GM19455 (cell line): ENCODE data around the gene LPIN1.
A peak's percentile ranks its signal among the peaks of the same experiment; 100 is the strongest.

Experiments used
- ATAC-seq: cut with Tn5 transposase; IDR thresholded peaks from one replicate; pipeline ENCODE4 v1.9.1; 2021; ENCODE audit not compliant: unreplicated experiment

Gene LPIN1

GRCh38 chr2:11746376-11746806 is at the start of gene LPIN1:
TSS of gene LPIN1 (plus strand) at chr2:11746632. CDS start at chr2:11765542, 18,910 bp downstream.
- ATAC-seq = peak; percentile 57

DNA sequence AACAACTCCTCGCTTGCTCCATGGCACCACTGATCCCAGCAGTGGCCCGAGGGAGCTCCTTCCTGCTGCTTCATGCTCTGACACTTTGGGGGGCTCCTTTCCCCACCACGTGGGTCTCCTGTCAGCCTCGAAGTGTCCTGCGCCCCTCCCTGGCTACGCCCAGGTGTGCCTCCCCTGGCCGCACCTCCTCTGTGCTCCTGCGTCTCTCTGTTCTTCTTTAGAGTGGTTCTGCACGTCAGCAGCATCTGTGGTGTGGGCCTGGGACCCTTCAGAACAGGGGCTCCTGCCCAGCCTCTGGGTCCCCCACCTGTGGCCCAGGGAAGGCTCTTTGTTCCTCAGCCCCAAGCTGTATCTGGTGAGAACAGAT is 49.7 kb upstream of the LPIN1 start:
- ATAC-seq = no peak

GRCh38 chr2:11697103-11697871 is 49.1 kb upstream of the LPIN1 start:
- no peak for ATAC-seq

DNA sequence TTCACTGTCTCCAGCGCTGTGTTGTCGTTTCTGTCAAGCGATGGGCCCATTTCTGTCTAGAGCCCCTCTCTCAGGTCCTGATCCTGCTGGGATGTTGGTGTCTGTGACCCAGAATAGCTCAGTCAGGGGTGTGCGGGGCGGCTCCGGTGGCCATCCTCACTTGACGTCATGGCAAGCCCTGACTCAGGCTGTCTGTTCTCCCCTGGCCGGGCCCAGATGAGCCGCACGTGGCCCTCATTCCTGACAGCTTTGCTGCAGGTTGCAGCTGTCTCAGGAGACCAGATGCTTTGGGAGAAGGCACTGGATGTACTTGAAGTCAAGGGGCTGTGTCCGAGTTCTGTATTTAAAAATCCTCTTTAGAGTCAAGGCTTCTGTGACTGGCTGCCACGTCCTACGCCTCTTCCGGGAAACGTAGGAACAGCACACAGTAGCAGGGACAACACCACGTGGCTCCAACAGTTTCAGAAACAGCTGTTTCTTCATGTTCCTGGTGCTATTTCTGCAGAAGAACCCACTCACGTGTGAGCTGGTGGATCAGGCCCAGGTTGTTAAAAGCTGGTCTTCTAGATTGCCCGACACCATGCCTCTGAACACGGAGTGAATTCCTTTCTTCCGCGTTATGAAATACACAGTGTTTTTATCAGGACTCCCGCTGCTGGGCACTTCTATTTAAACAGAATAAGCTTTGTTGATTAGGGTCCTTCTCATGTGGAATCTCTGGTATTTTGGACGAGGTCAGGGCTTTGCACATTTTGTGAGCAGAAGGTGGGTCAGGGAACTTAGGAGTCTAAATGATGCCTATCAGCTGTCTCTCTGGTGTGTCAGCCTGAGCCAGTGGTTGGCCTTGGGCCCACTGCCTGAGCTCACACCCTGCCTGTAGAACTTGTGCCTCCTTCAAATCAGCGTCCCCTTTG is 48.2 kb upstream of the LPIN1 start:
- no peak for ATAC-seq

- ATAC-seq = no peak
Measured at GRCh38 chr2:11699686-11700670, 46.5 kb upstream of the LPIN1 start.

DNA sequence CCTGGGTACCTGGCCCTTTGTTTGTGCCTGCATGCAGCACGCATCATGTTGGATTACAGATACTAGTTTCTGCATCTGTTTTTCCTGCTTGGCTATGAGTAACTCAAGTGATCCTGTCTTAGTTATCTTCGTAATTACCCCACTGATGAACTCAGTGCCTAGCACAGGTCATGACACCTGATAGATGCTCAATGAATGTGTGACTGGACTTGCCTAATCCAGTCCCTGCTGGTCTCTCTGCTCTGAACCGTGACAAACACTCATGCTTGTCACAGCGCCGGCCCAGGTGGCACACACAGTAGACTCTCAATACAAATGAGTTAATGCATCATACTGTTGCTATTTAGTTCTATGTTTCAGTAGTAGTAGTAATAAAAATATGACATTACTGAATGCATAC is 45.2 kb upstream of the LPIN1 start:
- ATAC-seq = no peak

GRCh38 chr2:11701751-11702301 is 44.6 kb upstream of the LPIN1 start:
- ATAC-seq = no peak

DNA sequence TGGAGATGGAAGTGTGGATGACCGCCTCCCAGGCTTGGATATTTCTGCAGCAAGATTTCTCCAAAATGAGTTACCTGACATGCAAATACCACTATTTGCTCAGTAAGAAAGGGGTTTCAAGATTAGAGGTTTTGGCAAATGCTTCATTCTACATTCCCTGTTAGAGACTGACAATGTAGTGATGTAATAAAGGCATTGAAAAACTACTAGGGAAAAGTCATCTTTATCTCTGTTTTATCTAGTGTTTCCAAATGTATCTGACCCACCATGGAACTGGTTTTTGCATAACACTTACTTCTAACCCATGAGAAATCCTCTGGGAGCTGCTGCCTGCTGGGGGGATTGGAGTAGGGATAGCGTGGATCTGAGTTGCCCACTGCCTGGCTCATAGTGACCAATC is 43.5 kb upstream of the LPIN1 start:
- no peak for ATAC-seq

DNA sequence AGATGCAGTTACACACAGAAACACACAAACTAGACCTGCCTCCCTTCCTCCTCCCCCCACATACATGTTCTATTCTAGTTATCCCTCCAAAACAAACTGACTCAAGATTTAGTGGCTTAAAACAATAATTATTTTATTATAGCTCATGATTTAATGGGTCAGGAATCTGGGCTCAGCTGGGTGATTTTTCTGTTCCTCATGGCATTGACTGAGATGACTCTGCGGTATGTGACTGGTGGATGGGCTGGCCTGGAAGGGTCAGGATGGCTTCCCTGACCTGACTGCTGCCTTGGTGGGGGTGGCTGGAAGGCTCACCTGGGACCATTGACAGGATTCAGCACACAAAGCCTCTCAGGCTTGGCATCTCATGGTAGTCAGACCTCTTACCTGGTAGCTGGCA is 42.7 kb upstream of the LPIN1 start:
- ATAC-seq = no peak

DNA sequence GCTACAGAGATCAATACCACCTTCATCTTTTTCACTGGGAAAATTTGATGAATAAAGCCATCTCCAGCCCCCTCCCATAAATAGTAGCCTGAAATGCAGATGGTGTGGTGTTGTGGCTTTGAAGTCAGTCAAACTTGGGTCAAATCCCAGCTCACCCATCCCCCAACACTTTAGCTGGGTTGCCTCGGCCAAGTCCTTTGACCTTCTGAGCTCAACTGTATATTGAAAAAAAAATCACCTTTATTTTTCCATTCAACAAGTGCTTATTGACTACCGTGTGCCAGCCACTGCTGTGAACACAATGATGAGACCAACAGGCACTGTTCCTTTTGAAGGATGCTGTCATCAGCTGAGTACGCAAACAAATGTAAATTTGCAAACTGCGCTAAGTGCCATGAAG is 41.4 kb upstream of the LPIN1 start:
- no peak for ATAC-seq

GRCh38 chr2:11705711-11706110 is 40.7 kb upstream of the LPIN1 start:
- ATAC-seq = no peak

DNA sequence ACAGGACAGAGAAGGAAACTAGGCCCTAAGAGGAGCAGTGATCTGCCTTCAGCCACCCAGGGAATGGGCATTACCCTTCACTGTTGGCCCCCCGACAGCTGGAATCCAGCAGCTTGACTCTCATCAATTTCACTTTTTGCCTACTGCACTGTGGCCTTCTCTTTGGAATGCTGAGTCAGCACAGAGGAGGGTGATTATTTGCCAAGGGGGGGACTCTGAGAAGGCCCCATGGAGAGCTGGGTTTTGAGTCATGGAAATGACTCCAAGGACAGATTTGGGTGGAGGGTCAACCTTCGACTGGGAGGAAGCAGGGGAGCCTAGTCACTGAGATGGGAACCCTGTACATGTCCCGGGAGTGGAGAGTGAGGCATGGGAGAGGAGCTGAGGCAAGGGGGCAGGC is 38.3 kb upstream of the LPIN1 start:
- ATAC-seq = no peak

- no peak for ATAC-seq
Measured at GRCh38 chr2:11709293-11709692, 37.1 kb upstream of the LPIN1 start.

GRCh38 chr2:11710210-11710609 is 36.2 kb upstream of the LPIN1 start:
- ATAC-seq = no peak

DNA sequence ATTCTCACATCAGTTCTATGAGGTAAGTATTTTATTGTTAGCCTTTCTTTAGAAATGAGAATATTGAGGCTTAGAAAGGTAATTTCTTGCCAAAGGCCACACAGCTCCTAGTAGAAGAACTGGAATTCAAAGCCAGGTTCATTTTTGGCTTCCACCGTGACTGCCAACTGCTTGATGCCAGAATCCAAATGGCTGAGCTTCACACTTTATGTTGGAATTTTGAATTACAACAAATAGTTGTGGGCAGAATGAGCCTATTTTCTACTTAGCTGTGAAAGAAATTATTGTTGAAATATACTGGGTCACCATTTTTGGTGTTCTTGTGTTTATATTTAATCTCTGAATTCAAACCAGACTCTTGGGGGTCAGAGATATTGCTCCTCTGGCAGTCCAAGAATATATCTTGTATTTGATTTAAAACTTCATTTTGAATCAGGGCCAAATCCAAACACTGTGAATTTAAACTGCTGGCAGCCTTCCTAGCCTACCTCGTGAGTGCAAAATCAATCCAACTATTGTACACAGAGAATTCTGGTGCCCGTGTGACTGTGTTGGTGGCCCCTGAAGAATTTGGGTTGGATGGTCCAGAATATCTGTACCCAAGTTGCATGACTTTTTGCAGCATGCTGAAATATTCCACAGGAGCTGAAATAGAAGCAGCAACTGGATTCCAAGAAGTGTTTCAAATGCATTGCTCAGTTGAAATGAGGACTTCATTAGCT is 35.6 kb upstream of the LPIN1 start:
- ATAC-seq = no peak

DNA sequence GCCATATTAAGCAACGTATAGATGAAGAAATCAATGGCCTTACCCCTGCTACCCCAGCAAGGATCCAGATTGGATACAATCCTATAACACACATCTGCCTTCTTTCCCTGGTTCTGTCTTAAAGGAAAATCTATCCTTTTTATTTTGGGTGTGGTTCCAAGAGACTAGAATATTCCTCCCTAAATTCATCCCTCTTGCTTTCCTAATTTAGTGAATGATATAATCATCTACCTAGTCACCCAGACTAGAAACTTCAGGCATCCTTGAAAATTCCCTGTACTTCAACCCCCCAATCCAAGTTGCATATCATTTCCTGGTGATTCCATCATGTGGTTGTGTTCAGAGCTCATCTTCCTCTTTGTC is 35.1 kb upstream of the LPIN1 start:
- ATAC-seq = no peak

DNA sequence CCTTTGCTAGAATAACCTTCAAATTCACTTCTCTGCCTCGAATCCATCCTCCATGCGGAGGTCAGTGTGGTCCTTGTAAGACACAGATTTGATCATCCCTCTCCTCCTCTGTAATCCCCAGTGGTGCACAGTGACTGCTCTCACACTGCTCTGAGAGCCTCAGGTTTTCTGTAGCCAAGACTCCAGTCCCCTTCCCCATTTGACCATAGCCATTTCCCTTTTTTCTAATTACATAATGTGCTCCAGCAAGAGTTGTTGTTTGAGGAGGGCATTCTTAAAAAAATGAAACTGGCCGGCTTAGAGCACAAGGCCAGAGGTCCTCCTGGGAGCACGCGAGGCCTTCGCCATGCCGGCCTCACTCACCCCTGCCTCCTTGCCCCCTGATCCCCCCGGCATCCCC is 34.7 kb upstream of the LPIN1 start:
- no peak for ATAC-seq

DNA sequence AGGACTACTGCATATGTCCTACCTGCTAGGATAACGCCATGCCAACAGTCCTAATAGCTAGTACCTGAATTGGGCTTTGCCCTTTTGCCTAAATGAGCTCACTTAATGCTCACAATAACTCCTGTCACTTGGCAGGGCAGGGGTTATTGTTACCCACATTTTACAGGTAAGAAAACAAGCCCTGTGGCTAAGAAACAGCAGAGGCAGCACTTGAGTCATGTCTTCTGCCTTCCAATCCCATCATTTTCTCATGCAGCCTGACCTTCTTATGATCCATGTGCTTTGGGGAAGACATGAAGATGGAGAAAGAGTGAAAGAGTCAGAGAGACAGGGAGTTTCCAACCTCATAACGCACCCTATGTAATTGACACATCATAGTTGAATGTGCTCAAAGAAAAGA is 33.6 kb upstream of the LPIN1 start:
- ATAC-seq = no peak

DNA sequence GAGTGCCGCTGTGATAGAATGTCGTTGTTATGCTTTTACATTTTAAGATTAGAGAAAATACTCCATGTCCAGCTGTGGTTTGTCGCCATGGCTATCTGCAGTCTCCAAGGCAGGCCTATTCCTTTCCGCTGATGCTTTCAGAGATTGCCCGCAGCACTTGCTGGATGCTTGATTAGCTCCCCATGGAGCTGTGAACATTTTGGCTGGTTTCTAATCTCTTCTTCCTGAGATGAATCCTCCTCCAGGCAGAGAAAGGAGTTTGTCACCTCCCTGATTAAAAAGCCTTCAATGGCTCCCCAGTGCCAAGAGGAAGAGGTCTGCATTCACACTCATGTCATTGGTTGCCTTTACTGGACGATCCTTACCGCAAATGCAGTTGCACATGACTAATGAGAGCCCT is 32.6 kb upstream of the LPIN1 start:
- no peak for ATAC-seq

GRCh38 chr2:11715987-11716652 is 30.3 kb upstream of the LPIN1 start:
- no peak for ATAC-seq
